Esophagus squamous epithelium (tissue), 5 donors: ENCODE measurements around the gene KIAA1671. TPM values are rescaled to one million over a fixed set of nuclear protein-coding genes. Genes with fewer than 3 reads are reported as not detected.

ENCODE experiments used
- DNase-seq: peaks from one replicate; lab custom pipeline; 2025; lab: John Stamatoyannopoulos, UW
- H3K27ac ChIP-seq, 4 donors: fragments of 200-600 bp; sonication (generic); one replicate each; pipeline ENCODE4 v1.5.1; 2016 to 2019; ENCODE audit warnings: mild to moderate bottlenecking in 1 of 4
- H3K27me3 ChIP-seq, 4 donors: fragments of 200-600 bp; sonication (generic); 1 replicate in 3 of 4; 2 replicates in 1 of 4; pipeline versions ENCODE4 v1.5.1 to v1.6.0; 2017 to 2021; ENCODE audit warnings: antibody characterized with exemption in 1 of 4
- H3K36me3 ChIP-seq, 3 donors: fragments of 200-600 bp; sonication (generic); one replicate each; pipeline ENCODE4 v1.5.1; 2016 to 2019
- H3K4me1 ChIP-seq, 3 donors: fragments of 200-600 bp; sonication (generic); one replicate each; pipeline ENCODE4 v1.5.1; 2017 to 2019
- H3K4me3 ChIP-seq, 4 donors: fragments of 200-600 bp; sonication (generic); 1 replicate in 3 of 4; 2 replicates in 1 of 4; pipeline ENCODE4 v1.5.1; 2016 to 2019; ENCODE audit warnings: mild to moderate bottlenecking in 2 of 4, moderate library complexity in 1 of 4
- H3K9me3 ChIP-seq, 3 donors: fragments of 200-600 bp; sonication (generic); one replicate each; pipeline ENCODE4 v1.5.1; 2016 to 2019
- CTCF ChIP-seq, 6 experiments: fragments of 450-650 bp in 4 of 6; fragments of 200-600 bp in 2 of 6; sonication (generic) in 2 of 6; IDR thresholded peaks; one replicate each; pipeline ENCODE4 v1.5.1; 2016 to 2019; ENCODE audit warnings: antibody characterized with exemption in 6 of 6, mild to moderate bottlenecking in 4 of 6, moderate library complexity in 4 of 6
- POLR2A ChIP-seq, 4 donors: fragments of 450-650 bp; IDR thresholded peaks; one replicate each; pipeline ENCODE4 v1.6.1; 2017; ENCODE audit warnings: antibody characterized with exemption in 4 of 4, mild to moderate bottlenecking in 4 of 4, moderate library complexity in 3 of 4
- WGBS, 2 donors: methylation state at CpG; one replicate each; pipeline ENCODE4 v1.1.5; 2018; 5-methylcytosine and 5-hydroxymethylcytosine counted together
- intact Hi-C: fragments of 100-400 bp; cut with DNase I; formaldehyde crosslinking; loops from one replicate; pipeline ENCODE4 v1.15.0; 2022
- total RNA-seq, 4 donors: library from RNA; depleted of rRNA; stranded (reverse); fragments of >200 nt; gene quantifications; one replicate each; pipeline ENCODE4 v1.1.0, GENCODE V29; 2016
- donor health status: DM: yes; HTN: yes; CAD: no.

KIAA1671 gene
- total RNA-seq, 4 donors from 2014 or later, result 43.1 to 73.2 (median 47.5) TPM

GRCh38 chr22:25019427-25020184, 67.1 kb downstream of the KIAA1671 start:
- H3K36me3 ChIP-seq, result peaks cover 0 to 20% (median 0%) of the 10 kb centered on the region in 3 donors
- no peak for TF ChIP-seq POLR2A (IDR thresholded peaks at IDR 0.05)
- H3K4me1 ChIP-seq, result peaks cover 0 to 7% (median 0%) of the 10 kb centered on the region in 3 donors
- no peaks in the 10 kb centered on the region for H3K27me3 ChIP-seq
- DNase-seq, result no peak
- H3K27ac ChIP-seq, result no peak overlapping the region
- 42 to 65% methylated on average over 1 of the region's 1 CpG for WGBS, 2 donors
- H3K4me3 ChIP-seq, result no peak overlapping the region
- H3K9me3 ChIP-seq, result no peaks in the 10 kb centered on the region
- intact Hi-C loops, result no loop called here

DNA sequence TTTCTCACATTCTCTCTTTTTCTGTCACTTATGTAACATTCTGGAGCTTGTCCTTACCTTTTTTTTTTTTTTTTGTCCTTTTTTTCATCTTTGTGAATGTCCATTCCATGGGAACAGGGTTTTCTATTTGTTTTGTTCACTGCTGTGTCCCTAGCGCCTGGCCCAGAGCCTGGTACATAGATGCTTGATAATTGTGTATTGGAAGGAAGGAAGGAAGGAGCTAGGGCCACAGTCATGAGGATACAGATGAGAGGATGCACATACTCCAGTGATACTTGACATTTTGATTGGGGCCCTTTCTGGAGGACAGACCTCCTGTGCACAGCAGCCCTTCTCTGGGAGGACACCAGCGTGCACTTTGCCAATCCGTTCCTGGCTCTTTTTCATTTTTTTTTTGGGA, 68.9 kb downstream of the KIAA1671 start:
- Histone ChIP-seq H3K4me3 (no peak overlapping the region), H3K27me3 (no peaks in the 10 kb centered on the region), H3K27ac (no peak overlapping the region), H3K4me1 (peaks cover 0 to 22% (median 2%) of the 10 kb centered on the region in 3 donors), H3K9me3 (no peaks in the 10 kb centered on the region), H3K36me3 (peaks cover 0 to 9% (median 0%) of the 10 kb centered on the region in 3 donors)
- intact Hi-C loops, result no loop called here
- no peak for DNase-seq
- WGBS, 2 donors, result 81 to 100% methylated on average over 2 to 3 of the region's 3 CpGs
- TF ChIP-seq POLR2A (IDR thresholded peaks at IDR 0.05) (no peak), CTCF (IDR thresholded peaks at IDR 0.05) (no peak)

DNA sequence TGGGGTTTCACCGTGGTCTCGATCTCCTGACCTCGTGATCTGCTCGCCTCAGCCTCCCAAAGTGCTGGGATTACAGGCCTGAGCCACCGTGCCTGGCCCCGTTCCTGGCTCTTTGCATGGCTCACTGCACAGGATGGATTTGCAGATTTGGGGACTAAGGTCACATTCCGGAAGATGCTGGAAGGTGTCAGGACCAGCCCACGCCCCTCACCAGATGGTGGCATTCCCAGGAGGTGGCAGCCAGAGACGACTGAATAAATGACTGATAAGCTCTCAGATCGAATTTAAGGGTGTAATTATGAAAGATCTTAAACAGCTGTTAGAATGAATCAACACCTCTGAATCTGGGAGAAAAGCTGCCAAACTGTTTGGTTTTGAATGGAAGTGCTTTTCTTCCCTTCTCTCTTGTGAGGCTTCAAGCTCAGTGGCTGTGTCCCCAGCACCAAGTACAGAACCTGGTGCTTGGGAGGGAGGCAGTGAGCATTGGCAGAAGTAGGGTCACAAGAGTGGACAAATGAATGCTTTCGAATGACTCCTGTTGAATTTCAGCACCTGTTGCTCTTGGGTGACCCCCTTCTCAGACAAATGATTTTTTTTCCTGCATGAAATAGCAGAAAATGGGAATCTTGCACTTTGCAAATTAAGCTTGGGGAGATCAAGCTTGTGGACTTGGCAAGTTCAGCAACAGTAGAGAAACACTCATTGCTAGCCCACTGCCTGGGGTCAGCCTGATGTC, 69.6 kb downstream of the KIAA1671 start:
- no peak for DNase-seq
- H3K9me3 ChIP-seq, result no peaks in the 10 kb centered on the region
- H3K36me3 ChIP-seq, result peaks cover 0 to 8% (median 0%) of the 10 kb centered on the region in 3 donors
- no peak overlapping the region for H3K27ac ChIP-seq
- 79 to 80% methylated on average over 9 to 11 of the region's 11 CpGs for WGBS, 2 donors
- H3K4me1 ChIP-seq, result peaks cover 0 to 24% (median 10%) of the 10 kb centered on the region in 3 donors
- intact Hi-C loops, result no loop called here
- no peak overlapping the region for H3K4me3 ChIP-seq
- TF ChIP-seq POLR2A (IDR thresholded peaks at IDR 0.05) (no peak), CTCF (IDR thresholded peaks at IDR 0.05) (no peak)
- H3K27me3 ChIP-seq, result no peaks in the 10 kb centered on the region

DNA sequence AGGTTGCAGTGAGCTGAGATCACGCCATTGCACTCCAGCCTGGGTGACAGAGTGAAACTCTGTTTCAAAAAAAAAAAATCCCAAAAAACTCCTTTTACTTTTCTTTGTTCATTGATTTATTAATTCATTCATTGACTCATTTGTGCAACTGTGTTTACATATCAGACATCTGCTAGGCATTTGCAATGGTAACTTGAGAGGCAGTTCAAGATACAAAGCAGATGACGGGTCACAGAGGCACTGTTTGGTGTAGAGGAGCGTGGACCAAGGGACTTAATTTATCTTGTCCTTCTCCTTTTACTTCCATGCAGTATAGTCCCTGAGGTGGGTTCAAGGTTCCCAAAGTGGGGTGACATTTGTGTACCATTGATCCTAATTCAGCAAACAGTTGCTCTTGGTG, 71.4 kb downstream of the KIAA1671 start:
- Histone ChIP-seq H3K27me3 (no peaks in the 10 kb centered on the region), H3K4me3 (no peak overlapping the region), H3K4me1 (peaks cover 0 to 39% (median 13%) of the 10 kb centered on the region in 3 donors), H3K27ac (no peak overlapping the region), H3K9me3 (no peaks in the 10 kb centered on the region), H3K36me3 (peaks cover 0 to 19% (median 0%) of the 10 kb centered on the region in 3 donors)
- no peak for DNase-seq
- intact Hi-C loops, result no loop called here
- WGBS, 2 donors, result 77 to 84% methylated on average over 3 of the region's 3 CpGs
- TF ChIP-seq CTCF (IDR thresholded peaks at IDR 0.05), result no peak
- no peak for TF ChIP-seq POLR2A (IDR thresholded peaks at IDR 0.05)

- H3K36me3 ChIP-seq, result peaks cover 0 to 29% (median 7%) of the 10 kb centered on the region in 3 donors
- DNase-seq, result no peak
- no peaks in the 10 kb centered on the region for H3K27me3 ChIP-seq
- no peak overlapping the region for H3K4me3 ChIP-seq
- H3K4me1 ChIP-seq, result peaks cover 0 to 39% (median 13%) of the 10 kb centered on the region in 3 donors
- no peaks in the 10 kb centered on the region for H3K9me3 ChIP-seq
- TF ChIP-seq CTCF (IDR thresholded peaks at IDR 0.05), result no peak
- no peak for TF ChIP-seq POLR2A (IDR thresholded peaks at IDR 0.05)
- intact Hi-C loops, result no loop called here
- WGBS, 2 donors, result 72 to 83% methylated on average over 3 of the region's 3 CpGs
- H3K27ac ChIP-seq, result peak overlapping the region in 2 of 4 donors; percentile 74 to 75
These were observed 72.4 kb downstream of the KIAA1671 start for GRCh38 chr22:25024895-25025294.
